ENCODE data around the gene PYGM.

Gene PYGM

DNA sequence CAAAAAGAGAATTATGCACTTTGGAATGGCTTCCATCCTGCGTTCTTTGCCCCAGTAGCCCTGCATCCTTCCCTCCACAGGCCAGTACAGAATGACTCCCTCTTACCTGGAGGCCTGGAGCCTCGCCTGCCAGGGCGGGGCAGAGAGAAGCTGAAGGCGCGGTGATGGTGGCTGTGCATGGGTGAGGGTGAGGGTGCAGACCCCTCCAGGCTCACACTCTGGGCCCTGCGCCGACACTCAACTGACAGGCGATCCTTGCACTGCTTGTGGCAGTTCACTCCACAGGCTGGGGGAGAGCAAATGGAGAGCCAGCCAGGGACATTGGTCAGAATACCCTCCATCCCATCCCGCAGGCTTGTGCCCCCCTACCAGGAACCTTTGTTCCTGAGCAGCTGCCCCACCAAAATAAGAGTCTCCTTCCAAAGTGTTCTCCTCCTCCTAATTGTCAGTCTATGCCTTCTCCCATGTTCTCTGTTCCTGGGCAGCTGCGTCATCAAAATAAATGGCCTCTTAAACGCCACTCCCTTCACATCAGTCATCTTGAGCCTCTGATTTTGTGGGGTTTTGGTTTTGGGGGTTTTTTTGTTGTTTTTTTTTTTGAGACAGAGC, 30.9 kb downstream of the PYGM start:
- Histone ChIP-seq H3K36me3 (ENCODE audit: control insufficient read depth, insufficient read depth, low read length) (no peaks in the 10 kb centered on the region), H3K9me3 (ENCODE audit: control insufficient read depth, low read length) (no peaks in the 10 kb centered on the region), H3K4me1 (ENCODE audit: control insufficient read depth, insufficient read depth, low read length, poor library complexity, severe bottlenecking) (peaks cover 24% of the 10 kb centered on the region), H3K27ac (ENCODE audit: low read depth, low read length, severe bottlenecking) (no peak overlapping the region), H3K4me3 (ENCODE audit: extremely low read depth, insufficient read depth, low read length, poor library complexity, severe bottlenecking) (no peak overlapping the region)
- 92 to 99% methylated on average over 5 to 8 of the region's 11 CpGs for WGBS, 2 experiments (ENCODE audit: insufficient coverage in 2 of 2)

DNA sequence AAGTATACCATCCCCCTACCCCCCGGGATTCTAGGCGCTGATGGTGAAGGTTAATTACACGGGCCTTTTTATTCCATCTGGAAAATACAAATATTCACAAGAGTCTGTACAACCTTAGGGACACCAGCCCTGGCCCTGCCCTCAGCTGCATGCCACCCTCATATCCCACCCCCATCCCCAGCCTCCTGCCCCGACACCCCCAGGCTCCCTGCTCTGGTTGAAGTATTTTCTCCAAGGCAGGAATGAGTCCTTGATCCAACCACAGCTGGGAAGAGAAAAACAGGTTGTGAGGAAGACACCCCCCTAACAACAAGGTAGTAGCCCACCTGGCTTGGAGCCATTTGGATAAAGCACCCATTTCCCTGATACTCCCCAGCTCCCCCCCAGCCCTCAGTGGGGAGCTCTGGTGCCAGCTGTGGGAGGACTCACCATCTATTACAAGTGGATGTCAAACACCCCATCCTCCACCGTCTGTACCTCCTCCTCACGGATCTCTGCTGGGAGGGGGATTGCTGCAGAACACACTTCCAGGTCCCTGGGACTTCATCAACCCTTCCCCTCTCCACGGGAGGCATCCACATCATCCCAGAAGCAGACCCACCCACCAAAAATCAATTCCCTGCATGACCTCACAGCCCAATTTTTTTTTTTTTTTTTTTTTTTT, 32.8 kb downstream of the PYGM start:
- 60 to 77% methylated on average over 1 to 5 of the region's 7 CpGs for WGBS, 2 experiments (ENCODE audit: insufficient coverage in 2 of 2)

DNA sequence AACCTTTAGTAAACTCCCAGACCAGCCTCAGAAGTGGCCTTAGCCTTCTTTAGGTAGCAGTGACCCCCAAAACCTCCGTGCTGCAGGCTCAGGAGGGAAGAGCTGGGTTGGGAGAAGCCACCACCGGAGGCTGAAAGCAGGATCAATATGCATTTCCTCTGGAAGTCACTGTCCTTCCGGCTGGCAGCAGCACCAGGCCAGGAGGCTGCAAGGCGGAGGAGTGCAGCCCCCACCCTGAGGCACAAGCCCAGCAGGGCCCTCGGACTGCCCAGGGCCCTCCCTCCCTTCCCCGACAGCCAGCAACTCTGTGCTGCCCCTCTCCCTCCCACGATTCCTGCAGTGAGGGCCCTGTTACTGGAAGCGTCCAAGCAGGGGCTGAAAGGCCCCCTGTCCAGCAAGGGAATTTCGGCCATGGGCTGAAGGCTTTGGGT, 33.5 kb downstream of the PYGM start:
- no peaks in the 10 kb centered on the region for H3K9me3 ChIP-seq (ENCODE audit: control insufficient read depth, low read length)
- H3K4me1 ChIP-seq (ENCODE audit: control insufficient read depth, insufficient read depth, low read length, poor library complexity, severe bottlenecking), result peaks cover 24% of the 10 kb centered on the region
- H3K27ac ChIP-seq (ENCODE audit: low read depth, low read length, severe bottlenecking), result no peak overlapping the region
- WGBS, 2 experiments (ENCODE audit: insufficient coverage in 2 of 2), result 24 to 34% methylated on average over 7 to 8 of the region's 9 CpGs
- no peak overlapping the region for H3K4me3 ChIP-seq (ENCODE audit: extremely low read depth, insufficient read depth, low read length, poor library complexity, severe bottlenecking)
- no peaks in the 10 kb centered on the region for H3K36me3 ChIP-seq (ENCODE audit: control insufficient read depth, insufficient read depth, low read length)

More for the DNA sequence above, 32.8 kb downstream of the PYGM start:
- Histone ChIP-seq H3K4me3 (ENCODE audit: extremely low read depth, insufficient read depth, low read length, poor library complexity, severe bottlenecking) (no peak overlapping the region), H3K4me1 (ENCODE audit: control insufficient read depth, insufficient read depth, low read length, poor library complexity, severe bottlenecking) (peaks cover 24% of the 10 kb centered on the region), H3K36me3 (ENCODE audit: control insufficient read depth, insufficient read depth, low read length) (no peaks in the 10 kb centered on the region), H3K27ac (ENCODE audit: low read depth, low read length, severe bottlenecking) (no peak overlapping the region), H3K9me3 (ENCODE audit: control insufficient read depth, low read length) (no peaks in the 10 kb centered on the region)

DNA sequence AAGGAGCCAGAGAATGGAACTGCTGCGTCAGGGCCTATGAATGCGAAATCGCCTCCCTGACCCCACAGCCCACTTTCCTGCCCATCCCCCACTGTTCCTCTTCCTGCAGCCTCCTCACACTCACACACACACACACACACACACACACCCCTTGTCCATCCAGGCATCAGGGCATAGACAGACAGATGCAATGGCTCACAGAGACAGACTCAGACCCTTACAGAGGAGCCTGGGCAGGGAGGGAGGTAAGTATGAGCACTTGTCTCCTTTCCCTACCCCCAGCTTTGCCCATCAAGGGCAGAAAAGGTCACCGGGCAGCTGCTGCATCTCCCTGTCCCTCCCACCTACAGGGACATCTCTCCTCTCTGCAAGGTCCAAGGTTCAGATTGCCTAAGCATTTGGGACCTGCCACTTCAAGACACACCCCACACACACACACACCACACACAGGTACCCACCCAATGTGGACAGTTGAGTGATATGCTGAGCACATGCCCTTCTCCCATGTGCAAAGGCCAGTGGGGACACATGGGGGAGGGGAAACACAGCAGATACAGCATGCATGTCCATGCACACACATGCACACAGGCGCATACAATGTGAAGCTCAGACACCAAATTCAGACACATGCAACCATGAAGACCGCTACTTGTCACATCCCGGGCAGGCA, 34.8 kb downstream of the PYGM start:
- Histone ChIP-seq H3K4me3 (ENCODE audit: extremely low read depth, insufficient read depth, low read length, poor library complexity, severe bottlenecking) (no peak overlapping the region), H3K27ac (ENCODE audit: low read depth, low read length, severe bottlenecking) (no peak overlapping the region), H3K9me3 (ENCODE audit: control insufficient read depth, low read length) (no peaks in the 10 kb centered on the region), H3K4me1 (ENCODE audit: control insufficient read depth, insufficient read depth, low read length, poor library complexity, severe bottlenecking) (peaks cover 24% of the 10 kb centered on the region), H3K36me3 (ENCODE audit: control insufficient read depth, insufficient read depth, low read length) (no peaks in the 10 kb centered on the region)
- 95 to 100% methylated on average over 1 to 4 of the region's 7 CpGs for WGBS, 2 experiments (ENCODE audit: insufficient coverage in 2 of 2)

DNA sequence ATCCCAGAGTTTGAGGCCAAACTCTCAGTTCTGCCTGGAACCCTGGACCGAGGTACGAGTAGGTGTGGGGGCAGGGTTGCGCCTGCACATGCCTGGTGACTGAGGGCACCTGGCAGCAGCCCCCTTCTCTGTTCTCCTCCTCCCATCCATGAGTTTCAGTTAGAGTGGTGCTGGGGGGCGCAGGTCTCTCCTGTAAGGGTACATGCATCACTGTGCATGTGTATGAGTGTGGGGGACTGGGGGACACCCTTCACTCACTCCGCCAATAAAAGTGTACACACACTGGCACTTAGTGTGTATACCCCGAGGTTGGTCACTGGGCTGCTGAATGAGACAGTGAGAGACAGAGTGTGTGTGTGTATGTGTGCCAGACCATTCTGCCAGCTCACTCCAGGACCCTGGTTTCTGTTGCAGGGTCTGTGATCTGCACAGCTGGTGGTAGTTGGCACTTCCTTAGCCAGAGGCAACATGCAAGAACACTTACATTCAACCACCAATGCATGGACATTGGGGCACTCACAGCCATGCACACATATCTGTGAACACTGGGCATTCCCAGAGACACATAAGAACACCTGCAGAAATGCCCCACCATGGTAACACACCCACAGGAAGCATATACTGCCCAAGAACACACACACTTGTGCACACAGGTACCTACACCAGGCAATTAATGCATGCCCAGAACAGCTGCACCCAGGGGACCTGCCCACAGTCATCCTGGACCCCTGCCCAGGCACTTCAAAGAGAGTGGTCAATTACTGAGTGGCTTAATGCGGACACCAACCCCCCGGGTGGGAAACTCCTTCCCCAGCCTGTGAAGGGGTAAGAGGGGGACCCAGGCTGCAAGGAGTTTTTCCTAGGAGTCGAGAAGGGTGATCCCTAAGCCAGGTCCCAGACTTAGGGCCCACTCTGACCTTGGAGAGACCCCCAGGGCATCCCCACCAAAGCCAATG, 35.6 kb downstream of the PYGM start:
- Histone ChIP-seq H3K9me3 (ENCODE audit: control insufficient read depth, low read length) (no peaks in the 10 kb centered on the region), H3K4me3 (ENCODE audit: extremely low read depth, insufficient read depth, low read length, poor library complexity, severe bottlenecking) (no peak overlapping the region), H3K36me3 (ENCODE audit: control insufficient read depth, insufficient read depth, low read length) (no peaks in the 10 kb centered on the region), H3K4me1 (ENCODE audit: control insufficient read depth, insufficient read depth, low read length, poor library complexity, severe bottlenecking) (peaks cover 24% of the 10 kb centered on the region), H3K27ac (ENCODE audit: low read depth, low read length, severe bottlenecking) (no peak overlapping the region)
- 68 to 80% methylated on average over 5 to 7 of the region's 9 CpGs for WGBS, 2 experiments (ENCODE audit: insufficient coverage in 2 of 2)

DNA sequence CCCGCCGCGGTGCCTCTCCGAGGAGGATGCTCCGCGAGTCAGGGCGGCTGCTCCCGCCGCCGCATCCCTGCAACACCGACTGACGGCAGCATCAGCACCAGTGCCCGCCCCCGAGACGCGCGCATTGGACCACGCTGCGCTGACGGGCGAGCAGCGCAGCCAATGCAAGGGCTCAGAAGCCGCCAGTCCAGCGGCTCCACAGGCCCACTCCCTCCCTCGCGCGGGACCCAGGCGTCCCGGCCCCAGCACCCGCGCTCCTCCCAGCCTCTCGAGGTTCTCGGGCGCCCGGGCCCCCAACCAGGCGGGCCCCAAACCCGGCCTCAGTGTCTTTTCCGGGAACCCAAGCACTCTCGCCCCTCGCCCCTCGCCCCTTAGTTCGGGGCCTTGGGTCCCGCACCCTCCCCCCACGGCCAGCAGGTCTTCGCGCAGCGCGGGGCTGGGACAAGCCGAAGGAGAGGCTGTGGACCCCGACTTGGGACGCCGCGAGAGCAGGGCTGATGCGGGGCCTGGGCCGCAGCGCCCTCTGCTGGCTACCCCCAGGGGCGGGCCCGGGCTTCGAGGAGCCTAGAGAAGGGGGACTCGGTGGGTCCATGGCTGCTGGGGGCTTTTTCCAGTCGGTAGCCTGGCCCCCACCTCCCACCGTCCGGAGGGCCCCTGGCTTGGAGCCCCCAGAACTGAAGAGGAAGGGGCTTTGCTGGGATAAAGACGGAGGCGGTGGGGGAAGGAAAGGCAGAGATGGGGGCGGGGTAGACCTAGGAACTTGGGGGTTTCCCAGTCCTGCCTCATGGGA, 36.5 kb downstream of the PYGM start, which contains the start of gene NRXN2:
Gene NRXN2 (minus strand): TSS at position 81 of the 790 bp plus-strand sequence. CDS start 9,498 bp downstream, outside the sequence.
- Histone ChIP-seq H3K9me3 (ENCODE audit: control insufficient read depth, low read length) (no peaks in the 10 kb centered on the region), H3K27ac (ENCODE audit: low read depth, low read length, severe bottlenecking) (peak within 1 kb of the TSS; percentile 10), H3K4me3 (ENCODE audit: extremely low read depth, insufficient read depth, low read length, poor library complexity, severe bottlenecking) (peak within 1 kb of the TSS; percentile 65), H3K36me3 (ENCODE audit: control insufficient read depth, insufficient read depth, low read length) (no peaks in the 10 kb centered on the region), H3K4me1 (ENCODE audit: control insufficient read depth, insufficient read depth, low read length, poor library complexity, severe bottlenecking) (peaks cover 24% of the 10 kb centered on the region)
- 0 to 2% methylated on average over 45 to 52 of the region's 66 CpGs for WGBS, 2 experiments (ENCODE audit: insufficient coverage in 2 of 2)

DNA sequence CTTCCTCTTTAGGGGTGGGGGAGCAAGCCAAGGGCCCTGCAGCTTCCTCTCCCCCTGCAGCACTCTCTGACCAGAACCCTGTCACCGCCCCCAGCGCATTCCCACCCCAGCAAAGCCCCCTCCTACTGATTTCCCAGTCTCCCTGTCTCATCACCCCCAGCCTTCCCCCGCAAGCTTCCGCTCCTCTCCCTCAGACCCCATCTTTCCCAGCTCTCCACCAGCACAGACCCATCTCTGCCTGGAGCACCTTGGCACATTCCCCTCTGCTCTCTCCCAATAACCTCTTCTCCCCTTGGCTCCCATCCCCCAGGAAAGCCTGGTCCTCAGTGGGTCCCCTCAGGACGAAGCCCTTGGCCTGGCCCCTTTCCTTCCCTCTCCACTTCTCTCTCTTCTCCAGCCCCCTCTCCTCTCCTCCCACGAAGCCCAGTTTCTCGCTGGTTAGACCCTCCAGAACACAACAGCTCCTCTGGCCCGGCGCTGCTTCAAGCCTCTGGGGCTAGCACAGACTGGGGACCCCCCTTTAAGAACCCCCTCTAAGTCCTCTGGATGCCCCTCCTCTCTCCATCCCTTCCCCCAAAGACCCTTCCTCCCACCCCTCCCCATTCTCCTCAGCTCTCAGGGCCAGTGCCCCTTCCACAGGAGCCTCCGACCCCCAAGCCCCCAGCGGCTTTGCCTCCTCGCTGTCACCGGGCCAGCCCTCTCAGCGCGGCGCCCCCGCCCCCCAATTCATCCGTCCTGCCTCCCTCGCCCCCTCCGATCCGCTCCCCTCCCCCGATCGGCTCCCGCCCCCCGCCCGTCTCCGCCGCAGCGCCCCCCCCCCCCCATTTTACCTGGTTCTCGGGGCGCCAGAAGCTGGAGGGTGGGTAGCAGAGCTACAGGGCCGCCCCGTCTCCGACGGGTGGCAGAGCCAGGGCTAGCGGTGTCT, 37.4 kb downstream of the PYGM start:
- H3K36me3 ChIP-seq (ENCODE audit: control insufficient read depth, insufficient read depth, low read length), result no peaks in the 10 kb centered on the region
- 43 to 45% methylated on average over 7 of the region's 36 CpGs for WGBS, 2 experiments (ENCODE audit: insufficient coverage in 2 of 2)
- H3K9me3 ChIP-seq (ENCODE audit: control insufficient read depth, low read length), result no peaks in the 10 kb centered on the region
- H3K4me1 ChIP-seq (ENCODE audit: control insufficient read depth, insufficient read depth, low read length, poor library complexity, severe bottlenecking), result peaks cover 24% of the 10 kb centered on the region
- no peak overlapping the region for H3K27ac ChIP-seq (ENCODE audit: low read depth, low read length, severe bottlenecking)
- H3K4me3 ChIP-seq (ENCODE audit: extremely low read depth, insufficient read depth, low read length, poor library complexity, severe bottlenecking), result no peak overlapping the region

DNA sequence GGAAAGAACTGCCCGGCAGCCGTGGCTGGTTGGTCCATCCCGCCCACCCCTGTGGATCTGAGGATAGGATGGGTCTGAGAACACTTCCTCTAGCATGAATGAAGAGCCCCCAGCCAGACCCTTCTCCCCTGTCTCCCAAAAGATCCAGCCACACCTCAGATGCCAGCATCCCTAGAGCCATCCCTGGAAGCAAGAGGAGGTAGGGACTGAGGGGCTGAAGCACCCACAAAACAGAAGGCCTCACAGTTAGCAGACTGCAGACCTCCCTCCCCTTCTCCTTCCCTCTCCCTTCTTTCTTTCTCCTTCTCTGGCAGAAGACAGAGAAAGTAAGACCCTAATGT, 38.4 kb downstream of the PYGM start:
- no peaks in the 10 kb centered on the region for H3K9me3 ChIP-seq (ENCODE audit: control insufficient read depth, low read length)
- no peak overlapping the region for H3K4me3 ChIP-seq (ENCODE audit: extremely low read depth, insufficient read depth, low read length, poor library complexity, severe bottlenecking)
- H3K36me3 ChIP-seq (ENCODE audit: control insufficient read depth, insufficient read depth, low read length), result no peaks in the 10 kb centered on the region
- no CpG with 5 or more reads among the region's 3 CpGs for WGBS, 2 experiments (ENCODE audit: insufficient coverage in 2 of 2)
- H3K4me1 ChIP-seq (ENCODE audit: control insufficient read depth, insufficient read depth, low read length, poor library complexity, severe bottlenecking), result peaks cover 27% of the 10 kb centered on the region
- H3K27ac ChIP-seq (ENCODE audit: low read depth, low read length, severe bottlenecking), result no peak overlapping the region

DNA sequence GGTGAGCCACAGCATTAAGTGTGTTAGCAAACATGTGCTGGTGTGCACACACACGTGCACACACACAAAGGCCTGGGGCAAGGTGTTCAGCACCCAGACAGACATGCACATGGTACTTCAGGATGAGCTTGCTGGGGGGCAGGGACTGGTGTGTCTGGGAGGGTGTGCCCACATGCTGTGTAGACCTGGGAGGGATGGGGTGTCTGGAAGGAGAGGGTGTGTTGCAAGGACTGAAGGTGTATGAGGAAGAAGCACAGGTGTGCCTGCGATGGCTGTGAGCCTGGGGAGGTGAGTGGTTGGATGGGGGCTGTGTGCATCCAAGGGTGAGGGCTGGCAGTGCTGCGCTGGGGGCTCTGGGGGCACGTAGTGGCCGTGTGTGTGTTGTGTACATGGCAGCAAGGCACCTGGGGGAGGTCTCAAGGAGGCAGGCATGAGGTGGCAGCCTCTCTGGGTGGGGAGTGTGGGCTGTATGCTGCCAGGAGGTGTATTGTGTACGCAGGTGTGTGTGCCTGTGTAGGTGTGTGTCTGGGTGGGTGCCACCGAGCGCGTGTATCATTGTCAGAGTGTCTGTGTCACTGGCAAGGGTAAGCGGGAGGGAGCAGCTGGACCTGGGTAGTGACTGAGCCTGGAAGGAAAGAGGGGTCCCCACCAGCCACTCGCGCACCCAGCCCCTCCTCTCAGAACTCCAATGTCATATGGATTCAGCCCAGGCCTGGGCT, 39.0 kb downstream of the PYGM start:
- Histone ChIP-seq H3K27ac (ENCODE audit: low read depth, low read length, severe bottlenecking) (no peak overlapping the region), H3K36me3 (ENCODE audit: control insufficient read depth, insufficient read depth, low read length) (no peaks in the 10 kb centered on the region), H3K9me3 (ENCODE audit: control insufficient read depth, low read length) (no peaks in the 10 kb centered on the region), H3K4me3 (ENCODE audit: extremely low read depth, insufficient read depth, low read length, poor library complexity, severe bottlenecking) (no peak overlapping the region), H3K4me1 (ENCODE audit: control insufficient read depth, insufficient read depth, low read length, poor library complexity, severe bottlenecking) (peaks cover 25% of the 10 kb centered on the region)
- WGBS, 2 experiments (ENCODE audit: insufficient coverage in 2 of 2), result 82 to 83% methylated on average over 9 to 10 of the region's 12 CpGs

Data from mesodermal cell (in vitro differentiated cells).